OCI-LY7 (cell line): ENCODE data around the gene CHEK1. TPM values are rescaled to one million over a fixed set of nuclear protein-coding genes. Genes with fewer than 3 reads are reported as not detected.

Source experiments
- BruUV-seq: library from RNA; stranded (reverse); fragments of 400-500 nt; replicated peaks from 2 replicates; lab custom pipeline; 2021; lab: Mats Ljungman, UMichigan
- CTCF ChIA-PET: fragments of 300-600 bp; sonication (Branson Sonifier 250); formaldehyde crosslinking; loops from one replicate; lab custom pipeline; 2022; ENCODE audit warnings: antibody characterized with exemption; ENCODE audit not compliant: unreplicated experiment; lab: Charles Lee
- POLR2A ChIA-PET: fragments of 300-600 bp; sonication (Branson Sonifier 250); formaldehyde crosslinking; loops from one replicate; lab custom pipeline; 2022; ENCODE audit warnings: antibody characterized with exemption; lab: Charles Lee
- DNase-seq: peaks from one replicate; pipeline ENCODE4 v3.0.0-alpha.2; 2015; ENCODE audit warnings: low spot score
- H2AFZ ChIP-seq: fragments of 200-600 bp; sonication (generic), shearing (Covaris generic); 2 replicates; pipeline ENCODE4 v1.6.1; 2014; ENCODE audit warnings: mild to moderate bottlenecking, antibody characterized with exemption, low read length, moderate library complexity
- H3K27ac ChIP-seq: fragments of 200-600 bp; sonication (generic); 2 replicates; pipeline ENCODE4 v1.5.1; 2014; ENCODE audit warnings: mixed run types, low read depth, mild to moderate bottlenecking, moderate library complexity, low read length, inconsistent platforms; ENCODE audit not compliant: poor library complexity, severe bottlenecking
- H3K36me3 ChIP-seq: fragments of 200-600 bp; sonication (generic); 2 replicates; pipeline ENCODE4 v1.6.1; 2014; ENCODE audit warnings: mild to moderate bottlenecking, antibody characterized with exemption, low read length, moderate library complexity, mixed read lengths; ENCODE audit not compliant: insufficient read depth
- H3K4me1 ChIP-seq: fragments of 200-600 bp; sonication (generic); 2 replicates; pipeline ENCODE4 v1.5.1; 2014; ENCODE audit warnings: mild to moderate bottlenecking, low read length; ENCODE audit not compliant: insufficient read depth, poor library complexity, severe bottlenecking
- H3K4me2 ChIP-seq: fragments of 200-600 bp; sonication (generic); 2 replicates; pipeline ENCODE4 v1.6.1; 2014; ENCODE audit warnings: mild to moderate bottlenecking, low read length
- H3K4me3 ChIP-seq: fragments of 200-600 bp; sonication (generic); 2 replicates; pipeline ENCODE4 v1.5.1; 2014; ENCODE audit warnings: mild to moderate bottlenecking, low read depth, low read length; ENCODE audit not compliant: poor library complexity, severe bottlenecking
- H3K79me2 ChIP-seq: fragments of 200-600 bp; sonication (generic); 2 replicates; pipeline ENCODE4 v1.6.1; 2016; ENCODE audit warnings: low read depth, mild to moderate bottlenecking, low read length, moderate library complexity, mixed read lengths; ENCODE audit not compliant: insufficient read depth
- H3K9me2 ChIP-seq: fragments of 200-600 bp; sonication (generic); 2 replicates; pipeline ENCODE4 v1.6.1; 2016; ENCODE audit warnings: mild to moderate bottlenecking, low read length, mixed read lengths; ENCODE audit not compliant: insufficient read depth
- H3K9me3 ChIP-seq: fragments of 200-600 bp; sonication (generic); 2 replicates; pipeline ENCODE4 v1.6.1; 2014; ENCODE audit warnings: mild to moderate bottlenecking, mixed run types, low read length, mixed read lengths
- H4K20me1 ChIP-seq: fragments of 200-600 bp; sonication (generic); 2 replicates; pipeline ENCODE4 v1.6.1; 2014; ENCODE audit warnings: mild to moderate bottlenecking, antibody characterized with exemption, low read length, moderate library complexity, mixed read lengths; ENCODE audit not compliant: insufficient read depth
- EZH2phosphoT487 ChIP-seq: fragments of 200-600 bp; sonication (generic); IDR thresholded peaks from 2 replicates; pipeline ENCODE4 v1.6.1; 2018; ENCODE audit warnings: low read depth, borderline replicate concordance, mild to moderate bottlenecking, mixed run types, antibody characterized with exemption, low read length, moderate library complexity, mixed read lengths
- intact Hi-C: fragments of 100-400 bp; cut with micrococcal nuclease; formaldehyde crosslinking; loops from one replicate; pipeline ENCODE4 v1.10.0; 2022; ENCODE audit not compliant: unreplicated experiment
- total RNA-seq, 2 experiments: library from RNA; depleted of rRNA in 1 of 2; stranded (reverse); fragments of >200 nt in 1 of 2; shearing (Covaris generic) in 1 of 2; gene quantifications; 2 replicates each; pipeline ENCODE4 v1.2.3, GENCODE V29; 2014 to 2022
- TF ChIP-seq, protein P1 (sequence below): fragments of 200-600 bp; sonication (generic); conservative IDR thresholded peaks from 2 replicates; pipeline ENCODE4 v1.5.1; 2014; ENCODE audit warnings: mild to moderate bottlenecking, antibody characterized with exemption, low read length, moderate library complexity, mixed read lengths

Gene CHEK1
- total RNA-seq, 2 experiments from 2014 or later = 89.7 to 147 TPM

DNA sequence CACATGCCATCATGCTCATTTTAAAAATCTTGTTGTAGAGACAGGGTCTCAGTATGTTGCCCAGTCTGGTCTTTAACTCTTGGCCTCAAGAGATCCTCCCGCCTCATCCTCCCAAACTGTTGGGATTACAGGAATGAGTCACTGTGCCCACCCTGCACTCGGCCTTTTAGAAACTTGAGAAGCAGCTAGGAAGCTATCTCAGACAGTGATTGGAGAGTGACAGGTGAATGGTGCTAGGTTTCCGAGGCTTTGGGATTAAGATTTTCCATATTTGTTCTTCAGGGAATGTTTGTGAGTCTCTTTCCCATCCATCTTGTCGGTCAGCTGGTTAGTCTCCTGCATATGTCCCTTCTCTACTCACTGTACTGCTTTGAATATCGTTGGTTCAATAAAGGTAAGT is 45.2 kb upstream of the CHEK1 start:
- TF ChIP-seq EZH2phosphoT487 = no peak
- TF ChIP-seq, protein P1, sequence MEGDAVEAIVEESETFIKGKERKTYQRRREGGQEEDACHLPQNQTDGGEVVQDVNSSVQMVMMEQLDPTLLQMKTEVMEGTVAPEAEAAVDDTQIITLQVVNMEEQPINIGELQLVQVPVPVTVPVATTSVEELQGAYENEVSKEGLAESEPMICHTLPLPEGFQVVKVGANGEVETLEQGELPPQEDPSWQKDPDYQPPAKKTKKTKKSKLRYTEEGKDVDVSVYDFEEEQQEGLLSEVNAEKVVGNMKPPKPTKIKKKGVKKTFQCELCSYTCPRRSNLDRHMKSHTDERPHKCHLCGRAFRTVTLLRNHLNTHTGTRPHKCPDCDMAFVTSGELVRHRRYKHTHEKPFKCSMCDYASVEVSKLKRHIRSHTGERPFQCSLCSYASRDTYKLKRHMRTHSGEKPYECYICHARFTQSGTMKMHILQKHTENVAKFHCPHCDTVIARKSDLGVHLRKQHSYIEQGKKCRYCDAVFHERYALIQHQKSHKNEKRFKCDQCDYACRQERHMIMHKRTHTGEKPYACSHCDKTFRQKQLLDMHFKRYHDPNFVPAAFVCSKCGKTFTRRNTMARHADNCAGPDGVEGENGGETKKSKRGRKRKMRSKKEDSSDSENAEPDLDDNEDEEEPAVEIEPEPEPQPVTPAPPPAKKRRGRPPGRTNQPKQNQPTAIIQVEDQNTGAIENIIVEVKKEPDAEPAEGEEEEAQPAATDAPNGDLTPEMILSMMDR = no peak
- CTCF ChIA-PET = no interaction called here
- H3K9me2 ChIP-seq = no peaks in the 10 kb centered on the region
- H2AFZ ChIP-seq = no peak overlapping the region
- no TSS peak for BruUV-seq
- no peak overlapping the region for H3K27ac ChIP-seq
- DNase-seq = no peak
- POLR2A ChIA-PET = interaction anchor here (0.7 to 1.3 kb wide), 3 partner anchors 10 kb away, joined by 4 to 5 read pairs (median 4); no protein-coding TSS in a partner anchor
- H3K4me2 ChIP-seq = no peak overlapping the region
- no peaks in the 10 kb centered on the region for H4K20me1 ChIP-seq
- peaks cover 94% of the 10 kb centered on the region for H3K36me3 ChIP-seq
- no peaks in the 10 kb centered on the region for H3K9me3 ChIP-seq
- intact Hi-C loops = no loop called here
- H3K4me3 ChIP-seq = no peak overlapping the region
- H3K79me2 ChIP-seq = no peaks in the 10 kb centered on the region
- no peaks in the 10 kb centered on the region for H3K4me1 ChIP-seq

DNA sequence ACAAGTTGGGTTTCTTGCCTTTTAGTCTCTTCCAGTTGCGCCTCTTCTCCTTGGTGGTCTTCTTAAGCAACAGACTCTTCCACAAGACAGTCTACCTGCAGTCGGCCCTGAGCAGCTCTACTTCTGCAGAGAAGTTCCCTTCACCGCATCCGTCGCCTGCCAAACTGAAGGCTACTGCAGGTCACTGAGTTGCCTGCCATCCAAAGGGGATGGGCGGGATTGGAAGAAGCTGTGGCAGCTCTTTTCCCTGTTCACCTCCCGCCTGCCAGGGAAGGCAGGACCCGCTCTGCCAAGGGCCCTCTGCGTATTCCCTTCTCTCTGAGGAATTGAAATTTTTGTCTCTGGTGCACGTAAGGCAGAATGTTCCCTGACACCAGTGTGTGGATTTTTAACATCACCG is 41.5 kb upstream of the CHEK1 start:
- Histone ChIP-seq H3K9me2 (no peaks in the 10 kb centered on the region), H3K4me3 (no peak overlapping the region), H3K4me2 (no peak overlapping the region), H3K27ac (no peak overlapping the region), H3K9me3 (no peaks in the 10 kb centered on the region), H2AFZ (no peak overlapping the region), H3K79me2 (no peaks in the 10 kb centered on the region), H3K36me3 (peaks cover 59% of the 10 kb centered on the region), H4K20me1 (no peaks in the 10 kb centered on the region), H3K4me1 (no peaks in the 10 kb centered on the region)
- CTCF ChIA-PET = no interaction called here
- BruUV-seq = no TSS peak
- POLR2A ChIA-PET = no interaction called here
- DNase-seq = no peak
- intact Hi-C loops = no loop called here
- no peak for TF ChIP-seq EZH2phosphoT487
- TF ChIP-seq, protein P1 = no peak

DNA sequence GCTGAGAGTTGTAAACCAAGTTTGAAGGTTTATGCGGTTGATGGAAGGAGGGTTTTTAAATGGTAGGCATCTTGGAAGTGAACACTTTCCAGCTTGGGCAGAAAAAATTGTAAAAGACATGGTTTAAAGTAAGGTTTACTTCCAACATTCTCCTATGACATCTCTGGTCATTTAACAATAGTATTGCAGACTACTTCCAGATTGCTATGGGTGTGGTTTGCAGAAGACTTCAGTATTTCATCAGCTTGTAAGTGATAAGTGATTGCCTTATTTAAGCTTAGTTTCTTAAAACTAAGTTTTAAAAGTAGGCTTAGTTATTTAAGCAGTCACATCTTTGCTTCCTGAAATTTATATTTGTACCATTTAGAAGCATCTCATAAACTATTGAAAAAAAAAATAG is 39.5 kb upstream of the CHEK1 start:
- H3K36me3 ChIP-seq = peaks cover 39% of the 10 kb centered on the region
- H3K4me1 ChIP-seq = no peaks in the 10 kb centered on the region
- H3K27ac ChIP-seq = no peak overlapping the region
- no peak overlapping the region for H2AFZ ChIP-seq
- no peaks in the 10 kb centered on the region for H4K20me1 ChIP-seq
- ChIA-PET CTCF (no interaction called here), POLR2A (interaction anchor here (0.7 to 1.5 kb wide), 2 partner anchors 16 to 57 kb away, joined by 3 read pairs; partner anchors contain the start of gene EI24)
- TF ChIP-seq, protein P1 = no peak
- TF ChIP-seq EZH2phosphoT487 = no peak
- intact Hi-C loops = no loop called here
- H3K4me2 ChIP-seq = no peak overlapping the region
- H3K9me3 ChIP-seq = no peaks in the 10 kb centered on the region
- H3K4me3 ChIP-seq = no peak overlapping the region
- DNase-seq = no peak
- no peaks in the 10 kb centered on the region; the same call in 1 of the 2 replicates for H3K79me2 ChIP-seq
- BruUV-seq = no TSS peak
- no peaks in the 10 kb centered on the region for H3K9me2 ChIP-seq
